HG03469 (cell line): ENCODE data around the gene DEFB116.
"Not testable (repeated sequence)": the region's sequence is repeated elsewhere in the genome, so short reads cannot be mapped to it uniquely, and the experiment has no call there.

ENCODE experiments used
- ATAC-seq: cut with Tn5 transposase; IDR thresholded peaks from one replicate; pipeline ENCODE4 v1.9.1; 2021; ENCODE audit warnings: mild to moderate bottlenecking, moderate library complexity, moderate number of reproducible peaks; ENCODE audit not compliant: unreplicated experiment

The DEFB116 gene

GRCh38 chr20:31308535-31309162 is at the start of gene DEFB116:
Gene DEFB116, minus strand, starts transcription at chr20:31308585. Its CDS starts 0 bp downstream, at chr20:31308585.
- no peak for ATAC-seq

- no peak for ATAC-seq
These were observed 47.6 kb upstream of the DEFB116 start for GRCh38 chr20:31355981-31356380.

GRCh38 chr20:31341470-31341869 is 33.1 kb upstream of the DEFB116 start:
- ATAC-seq: no peak

GRCh38 chr20:31330893-31331292 is 22.5 kb upstream of the DEFB116 start:
- ATAC-seq: no peak

GRCh38 chr20:31322504-31322903 is 14.1 kb upstream of the DEFB116 start:
- no peak for ATAC-seq

- ATAC-seq: not testable (repeated sequence)
These were observed 23.4 kb downstream of the DEFB116 start for GRCh38 chr20:31284964-31285363.

- no peak for ATAC-seq
These were observed 30.2 kb downstream of the DEFB116 start for GRCh38 chr20:31278178-31278577.

GRCh38 chr20:31274441-31274840 is 33.9 kb downstream of the DEFB116 start:
- no peak for ATAC-seq

GRCh38 chr20:31260326-31260932 is 48.0 kb downstream of the DEFB116 start:
- no peak for ATAC-seq

- ATAC-seq: no peak
These were observed 51.0 kb downstream of the DEFB116 start, which contains the start of gene DEFB115 for GRCh38 chr20:31257364-31257763. Gene DEFB115, plus strand, starts transcription at chr20:31257664. Its CDS starts 0 bp downstream, at chr20:31257664.

- ATAC-seq: no peak
These were observed 51.4 kb downstream of the DEFB116 start for GRCh38 chr20:31256959-31257358.
